ENCODE measurements around the gene ATXN2.

DNA sequence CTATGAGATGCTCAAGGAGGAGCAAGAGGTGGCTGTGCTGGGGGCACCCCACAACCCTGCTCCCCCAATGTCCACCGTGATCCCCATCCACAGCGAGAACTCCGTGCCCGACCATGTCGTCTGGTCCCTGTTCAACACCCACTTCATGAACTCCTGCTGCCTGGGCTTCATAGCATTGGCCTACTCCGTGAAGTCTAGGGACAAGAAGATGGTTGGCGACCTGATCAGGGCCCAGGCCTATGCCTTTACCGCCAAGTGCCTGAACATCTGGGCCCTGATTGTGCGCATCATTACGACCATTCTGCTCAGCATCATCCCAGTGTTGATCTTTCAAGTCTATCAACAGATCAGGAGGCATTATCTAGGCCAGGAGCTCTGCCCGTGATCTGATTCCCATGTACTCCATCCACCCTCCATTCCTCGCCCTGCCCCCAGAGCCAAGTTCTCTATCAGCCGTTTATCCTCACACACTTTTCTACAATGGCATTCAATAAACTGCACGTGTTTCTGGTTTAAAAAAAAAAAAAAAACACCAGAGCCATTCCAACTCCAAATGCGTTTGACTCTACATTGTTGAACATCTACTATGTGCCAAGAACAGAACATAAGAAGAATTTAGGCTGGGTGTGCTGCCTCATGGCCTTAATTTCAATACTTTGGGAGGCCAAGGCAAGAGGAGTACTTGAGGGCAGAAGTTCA, 17.5 kb downstream of the ATXN2 start:
- TF ChIP-seq, protein P1, sequence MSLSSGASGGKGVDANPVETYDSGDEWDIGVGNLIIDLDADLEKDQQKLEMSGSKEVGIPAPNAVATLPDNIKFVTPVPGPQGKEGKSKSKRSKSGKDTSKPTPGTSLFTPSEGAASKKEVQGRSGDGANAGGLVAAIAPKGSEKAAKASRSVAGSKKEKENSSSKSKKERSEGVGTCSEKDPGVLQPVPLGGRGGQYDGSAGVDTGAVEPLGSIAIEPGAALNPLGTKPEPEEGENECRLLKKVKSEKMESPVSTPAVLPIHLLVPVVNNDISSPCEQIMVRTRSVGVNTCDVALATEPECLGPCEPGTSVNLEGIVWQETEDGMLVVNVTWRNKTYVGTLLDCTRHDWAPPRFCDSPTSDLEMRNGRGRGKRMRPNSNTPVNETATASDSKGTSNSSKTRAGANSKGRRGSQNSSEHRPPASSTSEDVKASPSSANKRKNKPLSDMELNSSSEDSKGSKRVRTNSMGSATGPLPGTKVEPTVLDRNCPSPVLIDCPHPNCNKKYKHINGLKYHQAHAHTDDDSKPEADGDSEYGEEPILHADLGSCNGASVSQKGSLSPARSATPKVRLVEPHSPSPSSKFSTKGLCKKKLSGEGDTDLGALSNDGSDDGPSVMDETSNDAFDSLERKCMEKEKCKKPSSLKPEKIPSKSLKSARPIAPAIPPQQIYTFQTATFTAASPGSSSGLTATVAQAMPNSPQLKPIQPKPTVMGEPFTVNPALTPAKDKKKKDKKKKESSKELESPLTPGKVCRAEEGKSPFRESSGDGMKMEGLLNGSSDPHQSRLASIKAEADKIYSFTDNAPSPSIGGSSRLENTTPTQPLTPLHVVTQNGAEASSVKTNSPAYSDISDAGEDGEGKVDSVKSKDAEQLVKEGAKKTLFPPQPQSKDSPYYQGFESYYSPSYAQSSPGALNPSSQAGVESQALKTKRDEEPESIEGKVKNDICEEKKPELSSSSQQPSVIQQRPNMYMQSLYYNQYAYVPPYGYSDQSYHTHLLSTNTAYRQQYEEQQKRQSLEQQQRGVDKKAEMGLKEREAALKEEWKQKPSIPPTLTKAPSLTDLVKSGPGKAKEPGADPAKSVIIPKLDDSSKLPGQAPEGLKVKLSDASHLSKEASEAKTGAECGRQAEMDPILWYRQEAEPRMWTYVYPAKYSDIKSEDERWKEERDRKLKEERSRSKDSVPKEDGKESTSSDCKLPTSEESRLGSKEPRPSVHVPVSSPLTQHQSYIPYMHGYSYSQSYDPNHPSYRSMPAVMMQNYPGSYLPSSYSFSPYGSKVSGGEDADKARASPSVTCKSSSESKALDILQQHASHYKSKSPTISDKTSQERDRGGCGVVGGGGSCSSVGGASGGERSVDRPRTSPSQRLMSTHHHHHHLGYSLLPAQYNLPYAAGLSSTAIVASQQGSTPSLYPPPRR (CRISPR knock-in tag; IDR thresholded peaks at IDR 0.05; ENCODE audit: borderline replicate concordance), result no peak
- TF ChIP-seq, protein P2, sequence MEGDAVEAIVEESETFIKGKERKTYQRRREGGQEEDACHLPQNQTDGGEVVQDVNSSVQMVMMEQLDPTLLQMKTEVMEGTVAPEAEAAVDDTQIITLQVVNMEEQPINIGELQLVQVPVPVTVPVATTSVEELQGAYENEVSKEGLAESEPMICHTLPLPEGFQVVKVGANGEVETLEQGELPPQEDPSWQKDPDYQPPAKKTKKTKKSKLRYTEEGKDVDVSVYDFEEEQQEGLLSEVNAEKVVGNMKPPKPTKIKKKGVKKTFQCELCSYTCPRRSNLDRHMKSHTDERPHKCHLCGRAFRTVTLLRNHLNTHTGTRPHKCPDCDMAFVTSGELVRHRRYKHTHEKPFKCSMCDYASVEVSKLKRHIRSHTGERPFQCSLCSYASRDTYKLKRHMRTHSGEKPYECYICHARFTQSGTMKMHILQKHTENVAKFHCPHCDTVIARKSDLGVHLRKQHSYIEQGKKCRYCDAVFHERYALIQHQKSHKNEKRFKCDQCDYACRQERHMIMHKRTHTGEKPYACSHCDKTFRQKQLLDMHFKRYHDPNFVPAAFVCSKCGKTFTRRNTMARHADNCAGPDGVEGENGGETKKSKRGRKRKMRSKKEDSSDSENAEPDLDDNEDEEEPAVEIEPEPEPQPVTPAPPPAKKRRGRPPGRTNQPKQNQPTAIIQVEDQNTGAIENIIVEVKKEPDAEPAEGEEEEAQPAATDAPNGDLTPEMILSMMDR (IDR thresholded peaks at IDR 0.05 in 2 of 3, conservative IDR thresholded peaks at IDR 0.05 in 1 of 3; ENCODE audit: insufficient read depth in 2 of 3, low read depth in 1 of 3, low read length in 3 of 3), result no peak

Measured in K562 (cell line).